PFSK-1 (cell line): ENCODE measurements around the gene NUP214.

Experiments
- FOXP2 ChIP-seq: optimal IDR thresholded peaks from 2 replicates; pipeline ENCODE3; 2011; ENCODE audit warnings: borderline replicate concordance, control low read depth, inconsistent platforms; ENCODE audit not compliant: insufficient read depth; ENCODE audit errors: extremely low read length, extremely low read depth
- POLR2AphosphoS5 ChIP-seq: IDR thresholded peaks from 2 replicates; pipeline ENCODE4 v1.6.1; 2012; ENCODE audit warnings: low read depth, mild to moderate bottlenecking, control low read depth, low read length, moderate library complexity
- SIN3A ChIP-seq: IDR thresholded peaks from 2 replicates; pipeline ENCODE4 v1.6.1; 2012; ENCODE audit warnings: mild to moderate bottlenecking, low read length, moderate library complexity, borderline replicate concordance; ENCODE audit not compliant: insufficient read depth
- TAF1 ChIP-seq: IDR thresholded peaks from 2 replicates; pipeline ENCODE4 v1.6.1; 2012; ENCODE audit warnings: low read length, control low read depth, borderline replicate concordance; ENCODE audit not compliant: insufficient read depth
- TF ChIP-seq, protein P1 (sequence below), 2 experiments: IDR thresholded peaks; 2 replicates each; pipeline versions ENCODE4 v1.6.1 to v1.8.0; 2011 to 2012; ENCODE audit warnings: low read depth in 2 of 2, low read length in 2 of 2, control low read depth in 1 of 2, inconsistent platforms in 1 of 2, mild to moderate bottlenecking in 1 of 2, moderate library complexity in 1 of 2; ENCODE audit not compliant: insufficient read depth in 1 of 2

NUP214 gene

DNA sequence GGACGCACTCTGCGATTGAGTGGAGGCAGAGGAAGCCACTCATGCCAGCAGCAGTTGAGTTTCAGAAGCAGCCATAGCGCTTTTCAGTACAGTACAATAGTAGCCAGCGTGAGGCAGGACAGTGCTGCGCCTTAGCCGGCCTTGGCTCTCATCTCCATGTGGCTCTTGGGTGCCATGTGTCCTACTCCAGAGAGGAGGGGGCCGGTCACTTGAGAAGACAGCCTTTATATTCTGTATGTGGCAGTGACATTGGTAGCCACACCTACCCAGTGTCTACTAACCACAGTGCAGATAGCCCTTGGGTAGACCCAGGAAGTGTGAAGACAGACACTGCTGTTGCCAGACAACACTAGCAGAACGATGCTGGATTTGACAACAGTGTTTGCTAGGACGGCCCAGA lies 108.6 kb downstream of the NUP214 start:
- no peak for TF ChIP-seq FOXP2
- TF ChIP-seq TAF1 = no peak
- TF ChIP-seq SIN3A = no peak
- TF ChIP-seq, protein P1, sequence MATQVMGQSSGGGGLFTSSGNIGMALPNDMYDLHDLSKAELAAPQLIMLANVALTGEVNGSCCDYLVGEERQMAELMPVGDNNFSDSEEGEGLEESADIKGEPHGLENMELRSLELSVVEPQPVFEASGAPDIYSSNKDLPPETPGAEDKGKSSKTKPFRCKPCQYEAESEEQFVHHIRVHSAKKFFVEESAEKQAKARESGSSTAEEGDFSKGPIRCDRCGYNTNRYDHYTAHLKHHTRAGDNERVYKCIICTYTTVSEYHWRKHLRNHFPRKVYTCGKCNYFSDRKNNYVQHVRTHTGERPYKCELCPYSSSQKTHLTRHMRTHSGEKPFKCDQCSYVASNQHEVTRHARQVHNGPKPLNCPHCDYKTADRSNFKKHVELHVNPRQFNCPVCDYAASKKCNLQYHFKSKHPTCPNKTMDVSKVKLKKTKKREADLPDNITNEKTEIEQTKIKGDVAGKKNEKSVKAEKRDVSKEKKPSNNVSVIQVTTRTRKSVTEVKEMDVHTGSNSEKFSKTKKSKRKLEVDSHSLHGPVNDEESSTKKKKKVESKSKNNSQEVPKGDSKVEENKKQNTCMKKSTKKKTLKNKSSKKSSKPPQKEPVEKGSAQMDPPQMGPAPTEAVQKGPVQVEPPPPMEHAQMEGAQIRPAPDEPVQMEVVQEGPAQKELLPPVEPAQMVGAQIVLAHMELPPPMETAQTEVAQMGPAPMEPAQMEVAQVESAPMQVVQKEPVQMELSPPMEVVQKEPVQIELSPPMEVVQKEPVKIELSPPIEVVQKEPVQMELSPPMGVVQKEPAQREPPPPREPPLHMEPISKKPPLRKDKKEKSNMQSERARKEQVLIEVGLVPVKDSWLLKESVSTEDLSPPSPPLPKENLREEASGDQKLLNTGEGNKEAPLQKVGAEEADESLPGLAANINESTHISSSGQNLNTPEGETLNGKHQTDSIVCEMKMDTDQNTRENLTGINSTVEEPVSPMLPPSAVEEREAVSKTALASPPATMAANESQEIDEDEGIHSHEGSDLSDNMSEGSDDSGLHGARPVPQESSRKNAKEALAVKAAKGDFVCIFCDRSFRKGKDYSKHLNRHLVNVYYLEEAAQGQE (IDR thresholded peaks at IDR 0.05; ENCODE audit: insufficient read depth in 1 of 2, low read depth in 2 of 2, low read length in 2 of 2) = no peak
- no peak for TF ChIP-seq POLR2AphosphoS5

DNA sequence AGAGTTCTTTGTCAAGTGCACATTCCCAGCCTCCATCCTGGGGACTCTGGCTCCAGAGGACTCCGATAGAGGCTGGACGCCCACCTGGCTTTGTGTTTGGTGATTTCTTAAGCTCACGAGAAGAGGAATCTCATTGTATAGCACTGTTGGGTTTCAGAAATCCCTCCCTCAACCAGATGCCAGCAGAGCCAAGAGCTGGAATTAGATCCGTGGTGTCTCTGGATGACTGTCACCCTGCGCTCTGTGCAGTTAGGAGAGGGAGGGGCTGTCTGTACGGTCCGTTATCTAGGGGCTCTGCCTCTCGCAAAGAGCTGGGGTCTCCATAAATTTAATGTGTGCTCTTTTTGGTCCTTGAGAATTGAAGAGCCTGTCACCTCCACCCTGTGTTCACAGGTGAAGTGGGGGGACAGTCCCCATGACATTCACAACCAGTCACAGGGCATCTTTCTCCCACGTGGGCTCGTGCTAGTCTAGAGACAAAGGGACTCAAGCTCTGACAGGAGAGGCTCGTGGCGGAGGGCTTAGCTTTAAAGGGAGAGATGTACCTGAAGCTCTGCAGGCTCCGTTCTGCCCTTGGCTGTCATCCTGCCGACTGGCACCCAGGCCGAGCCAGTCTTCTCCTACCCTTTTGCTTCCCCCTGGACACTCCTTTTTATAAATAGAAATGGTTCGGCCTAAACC lies 109.6 kb downstream of the NUP214 start:
- TF ChIP-seq SIN3A = no peak
- no peak for TF ChIP-seq POLR2AphosphoS5
- no peak for TF ChIP-seq FOXP2

DNA sequence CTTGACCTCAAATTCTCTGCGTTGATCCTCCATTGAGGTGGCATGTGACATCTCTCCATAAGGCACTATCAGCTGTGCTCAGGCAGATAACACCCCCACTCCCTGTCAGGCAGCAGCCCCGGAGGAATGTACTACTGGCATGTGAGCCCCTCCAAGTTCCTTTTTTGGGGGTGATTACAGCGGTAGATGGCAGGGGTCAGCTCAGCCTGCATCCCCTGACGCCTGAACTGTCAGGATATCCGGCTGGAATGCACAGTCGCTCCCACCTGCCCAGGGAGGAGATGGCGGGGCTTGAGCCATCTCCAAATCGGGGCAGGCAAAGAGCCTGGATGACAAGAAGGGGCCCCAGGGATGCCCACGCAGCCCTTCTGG lies 110.1 kb downstream of the NUP214 start:
- TF ChIP-seq POLR2AphosphoS5 (no peak), FOXP2 (no peak), SIN3A (no peak), TAF1 (no peak)
- TF ChIP-seq, protein P1 (IDR thresholded peaks at IDR 0.05; ENCODE audit: insufficient read depth in 1 of 2, low read depth in 2 of 2, low read length in 2 of 2) = no peak

DNA sequence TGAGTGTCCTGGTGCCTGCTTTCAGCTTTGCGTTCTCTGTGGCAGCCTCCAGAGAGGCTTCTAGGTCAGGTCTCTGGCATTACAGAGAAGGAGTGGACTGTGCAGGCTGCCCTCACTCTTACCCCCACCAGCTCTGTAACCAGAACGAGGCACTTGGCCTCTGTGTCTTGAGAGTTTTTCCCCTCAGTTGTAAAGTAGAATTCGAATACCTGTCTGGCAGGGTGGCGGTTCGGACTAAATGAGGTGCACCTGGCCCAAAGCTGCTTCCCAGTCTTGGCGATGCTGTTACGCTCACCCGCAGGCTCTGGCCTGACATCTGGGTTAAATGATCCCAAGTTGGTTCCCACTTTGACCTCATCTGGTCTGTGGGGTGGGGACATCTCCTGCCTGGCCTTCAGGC lies 110.8 kb downstream of the NUP214 start:
- no peak for TF ChIP-seq SIN3A
- no peak for TF ChIP-seq POLR2AphosphoS5
- TF ChIP-seq, protein P1 (IDR thresholded peaks at IDR 0.05; ENCODE audit: insufficient read depth in 1 of 2, low read depth in 2 of 2, low read length in 2 of 2) = no peak
- no peak for TF ChIP-seq TAF1
- no peak for TF ChIP-seq FOXP2

DNA sequence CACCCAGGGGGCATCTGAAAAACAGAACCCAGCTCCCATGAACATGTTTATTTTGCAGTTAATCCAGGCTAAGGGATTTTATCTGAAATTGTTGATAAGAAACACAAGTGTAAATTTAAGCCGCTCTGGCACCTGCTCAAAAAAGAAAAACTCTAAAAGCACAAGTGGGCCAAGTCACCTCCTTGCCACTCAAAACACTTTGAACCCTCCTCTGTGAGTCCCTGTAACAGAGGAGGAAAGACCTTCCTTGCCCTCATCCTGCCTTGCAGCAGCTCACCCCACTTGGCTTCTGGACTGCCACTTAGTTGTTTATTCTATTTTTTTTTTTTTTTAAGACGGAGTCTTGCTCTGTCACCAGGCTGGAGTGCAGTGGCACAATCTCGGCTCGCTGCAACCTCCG lies 111.4 kb downstream of the NUP214 start:
- TF ChIP-seq FOXP2 (no peak), POLR2AphosphoS5 (no peak), TAF1 (no peak), SIN3A (no peak)
- TF ChIP-seq, protein P1 (IDR thresholded peaks at IDR 0.05; ENCODE audit: insufficient read depth in 1 of 2, low read depth in 2 of 2, low read length in 2 of 2) = no peak
